ENCODE results near the gene SLC37A2. TPM values are rescaled to one million over a fixed set of nuclear protein-coding genes. Genes with fewer than 3 reads are reported as not detected.
A peak's percentile ranks its signal among the peaks of the same experiment; 100 is the strongest.

SLC37A2 gene
- total RNA-seq, 4 donors from 2014 or later: 0.26 to 4.1 (median 0.86) TPM

GRCh38 chr11:125101596-125101995, 38.5 kb downstream of the SLC37A2 start:
- no peak overlapping the region for H3K4me3 ChIP-seq
- H3K36me3 ChIP-seq: no peaks in the 10 kb centered on the region
- no peak for DNase-seq
- TF ChIP-seq, protein P1, sequence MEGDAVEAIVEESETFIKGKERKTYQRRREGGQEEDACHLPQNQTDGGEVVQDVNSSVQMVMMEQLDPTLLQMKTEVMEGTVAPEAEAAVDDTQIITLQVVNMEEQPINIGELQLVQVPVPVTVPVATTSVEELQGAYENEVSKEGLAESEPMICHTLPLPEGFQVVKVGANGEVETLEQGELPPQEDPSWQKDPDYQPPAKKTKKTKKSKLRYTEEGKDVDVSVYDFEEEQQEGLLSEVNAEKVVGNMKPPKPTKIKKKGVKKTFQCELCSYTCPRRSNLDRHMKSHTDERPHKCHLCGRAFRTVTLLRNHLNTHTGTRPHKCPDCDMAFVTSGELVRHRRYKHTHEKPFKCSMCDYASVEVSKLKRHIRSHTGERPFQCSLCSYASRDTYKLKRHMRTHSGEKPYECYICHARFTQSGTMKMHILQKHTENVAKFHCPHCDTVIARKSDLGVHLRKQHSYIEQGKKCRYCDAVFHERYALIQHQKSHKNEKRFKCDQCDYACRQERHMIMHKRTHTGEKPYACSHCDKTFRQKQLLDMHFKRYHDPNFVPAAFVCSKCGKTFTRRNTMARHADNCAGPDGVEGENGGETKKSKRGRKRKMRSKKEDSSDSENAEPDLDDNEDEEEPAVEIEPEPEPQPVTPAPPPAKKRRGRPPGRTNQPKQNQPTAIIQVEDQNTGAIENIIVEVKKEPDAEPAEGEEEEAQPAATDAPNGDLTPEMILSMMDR (IDR thresholded peaks at IDR 0.05): no peak
- no peak for TF ChIP-seq POLR2A (IDR thresholded peaks at IDR 0.05)
- H3K4me1 ChIP-seq: no peaks in the 10 kb centered on the region
- no peaks in the 10 kb centered on the region for H3K9me3 ChIP-seq
- peak overlapping the region in 1 of 2 donors; percentile 24 for H3K27ac ChIP-seq
- intact Hi-C loops (cut with DNase I; ENCODE audit: low total_unique reads): no loop called here
- no peaks in the 10 kb centered on the region for H3K27me3 ChIP-seq

DNA sequence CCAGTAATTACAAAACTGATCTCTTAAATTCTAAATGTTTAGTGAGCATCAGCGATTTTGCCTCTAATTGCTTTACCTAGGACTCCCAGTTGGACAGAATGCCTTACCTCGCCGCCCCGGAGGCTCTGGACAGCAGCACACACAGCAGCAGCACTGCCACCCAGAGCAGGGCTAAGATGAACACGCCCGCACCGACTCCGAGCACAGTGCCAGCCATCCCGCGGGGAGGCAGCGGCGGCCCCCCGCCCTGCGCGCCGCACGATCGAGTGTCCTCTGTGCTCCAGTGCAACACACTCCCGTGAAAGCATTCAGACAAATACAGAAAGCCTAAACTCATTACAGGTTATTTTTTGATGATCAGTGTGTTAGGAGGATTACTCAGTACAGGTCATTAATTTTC, 38.9 kb downstream of the SLC37A2 start:
- DNase-seq: no peak
- H3K27me3 ChIP-seq: no peaks in the 10 kb centered on the region
- TF ChIP-seq, protein P1 (IDR thresholded peaks at IDR 0.05): no peak
- no peak for TF ChIP-seq POLR2A (IDR thresholded peaks at IDR 0.05)
- peak overlapping the region in 1 of 2 donors; percentile 24 for H3K27ac ChIP-seq
- H3K9me3 ChIP-seq: no peaks in the 10 kb centered on the region
- no peak overlapping the region for H3K4me3 ChIP-seq
- no peaks in the 10 kb centered on the region for H3K36me3 ChIP-seq
- intact Hi-C loops (cut with DNase I; ENCODE audit: low total_unique reads): no loop called here
- H3K4me1 ChIP-seq: no peaks in the 10 kb centered on the region

DNA sequence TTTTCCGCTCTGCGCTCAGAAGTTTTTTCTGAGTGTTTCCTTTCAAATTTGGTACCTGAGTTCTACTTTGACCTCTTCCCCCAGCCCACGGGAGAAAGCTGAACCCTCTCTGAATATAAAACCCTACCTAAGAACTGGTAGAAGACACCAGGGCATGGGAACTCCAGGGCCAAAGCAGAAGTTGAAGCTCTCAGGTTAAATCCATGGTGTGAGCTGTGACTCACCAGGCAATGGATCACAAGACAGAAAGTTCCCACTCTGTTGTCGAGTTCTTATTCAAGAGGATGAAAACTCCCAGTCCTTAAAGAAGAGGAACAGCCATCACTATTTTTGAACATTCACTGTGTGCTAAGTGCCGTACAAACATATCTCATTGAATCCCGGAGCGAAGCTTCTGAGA, 39.4 kb downstream of the SLC37A2 start:
- intact Hi-C loops (cut with DNase I; ENCODE audit: low total_unique reads): no loop called here
- Histone ChIP-seq H3K36me3 (no peaks in the 10 kb centered on the region), H3K4me1 (no peaks in the 10 kb centered on the region), H3K27me3 (no peaks in the 10 kb centered on the region), H3K27ac (no peak overlapping the region), H3K9me3 (no peaks in the 10 kb centered on the region), H3K4me3 (no peak overlapping the region)
- TF ChIP-seq, protein P1 (IDR thresholded peaks at IDR 0.05): no peak
- no peak for TF ChIP-seq POLR2A (IDR thresholded peaks at IDR 0.05)
- no peak for DNase-seq

GRCh38 chr11:125105926-125106325, 42.8 kb downstream of the SLC37A2 start:
- Histone ChIP-seq H3K27me3 (no peaks in the 10 kb centered on the region), H3K36me3 (no peaks in the 10 kb centered on the region), H3K4me3 (no peak overlapping the region), H3K9me3 (no peaks in the 10 kb centered on the region), H3K4me1 (no peaks in the 10 kb centered on the region), H3K27ac (no peak overlapping the region)
- no peak for DNase-seq
- intact Hi-C loops (cut with DNase I; ENCODE audit: low total_unique reads): no loop called here
- TF ChIP-seq, protein P1 (IDR thresholded peaks at IDR 0.05): no peak
- no peak for TF ChIP-seq POLR2A (IDR thresholded peaks at IDR 0.05)

- Histone ChIP-seq H3K36me3 (no peaks in the 10 kb centered on the region), H3K9me3 (no peaks in the 10 kb centered on the region), H3K4me1 (no peaks in the 10 kb centered on the region), H3K4me3 (no peak overlapping the region), H3K27ac (no peak overlapping the region), H3K27me3 (no peaks in the 10 kb centered on the region)
- TF ChIP-seq, protein P1 (IDR thresholded peaks at IDR 0.05): no peak
- no peak for TF ChIP-seq POLR2A (IDR thresholded peaks at IDR 0.05)
- DNase-seq: no peak
- intact Hi-C loops (cut with DNase I; ENCODE audit: low total_unique reads): no loop called here
Observed at GRCh38 chr11:125108469-125108868, 45.4 kb downstream of the SLC37A2 start.
